GM20000 (cell line): ENCODE data around the gene IL17A.

Experiments
- DNase-seq: peaks from one replicate; pipeline ENCODE4 v3.0.0; 2012; ENCODE audit warnings: low spot score
- CTCF ChIP-seq: IDR thresholded peaks from 2 replicates; pipeline ENCODE4 v1.5.1; 2012; ENCODE audit warnings: mild to moderate bottlenecking, control low read depth; ENCODE audit errors: extremely low read depth, missing control alignments

Gene IL17A

GRCh38 chr6:52155791-52156576 is 30.2 kb upstream of the IL17A start:
- DNase-seq = peak; percentile 27
- TF ChIP-seq CTCF = no peak

GRCh38 chr6:52157301-52157941 is 28.8 kb upstream of the IL17A start:
- no peak for TF ChIP-seq CTCF
- peak; percentile 27 for DNase-seq

- no peak for TF ChIP-seq CTCF
- DNase-seq = no peak
These were observed 25.6 kb upstream of the IL17A start for GRCh38 chr6:52160472-52161104.

- no peak for DNase-seq
- no peak for TF ChIP-seq CTCF
These were observed 24.3 kb upstream of the IL17A start for GRCh38 chr6:52161689-52162438.

GRCh38 chr6:52162940-52163908 is 23.0 kb upstream of the IL17A start:
- DNase-seq = peak; percentile 34
- peak; percentile 71 for TF ChIP-seq CTCF

- TF ChIP-seq CTCF = no peak
- DNase-seq = no peak
These were observed 21.7 kb upstream of the IL17A start for GRCh38 chr6:52164319-52165094.
